GM19240 (cell line): ENCODE results near the gene SLIT3.

Source experiments
- DNase-seq: peaks from one replicate; pipeline ENCODE4 v3.0.0; 2011; ENCODE audit warnings: low spot score; ENCODE audit not compliant: insufficient read length

SLIT3 gene

GRCh38 chr5:168680395-168680794 lies 620.5 kb downstream of the SLIT3 start:
- no peak for DNase-seq

- DNase-seq: peak; percentile 52
Measured at GRCh38 chr5:168679515-168679920, 621.4 kb downstream of the SLIT3 start.

- no peak for DNase-seq
Measured at GRCh38 chr5:168676501-168676900, 624.4 kb downstream of the SLIT3 start.

- no peak for DNase-seq
Measured at GRCh38 chr5:168675883-168676408, 625.0 kb downstream of the SLIT3 start.

GRCh38 chr5:168674893-168675482 lies 626.0 kb downstream of the SLIT3 start:
- no peak for DNase-seq

GRCh38 chr5:168672888-168673287 lies 628.1 kb downstream of the SLIT3 start:
- DNase-seq: no peak

- no peak for DNase-seq
Measured at GRCh38 chr5:168672016-168672415, 628.9 kb downstream of the SLIT3 start.

GRCh38 chr5:168670881-168671575 lies 629.9 kb downstream of the SLIT3 start:
- no peak for DNase-seq

- no peak for DNase-seq
Measured at GRCh38 chr5:168669668-168670378, 631.1 kb downstream of the SLIT3 start.

GRCh38 chr5:168669156-168669555 lies 631.8 kb downstream of the SLIT3 start:
- no peak for DNase-seq

GRCh38 chr5:168668078-168668477 lies 632.9 kb downstream of the SLIT3 start:
- DNase-seq: no peak

- DNase-seq: no peak
Measured at GRCh38 chr5:168667301-168667840, 633.6 kb downstream of the SLIT3 start.

GRCh38 chr5:168666356-168666755 lies 634.6 kb downstream of the SLIT3 start:
- no peak for DNase-seq

- DNase-seq: no peak
Measured at GRCh38 chr5:168663276-168664004, 637.5 kb downstream of the SLIT3 start.

- no peak for DNase-seq
Measured at GRCh38 chr5:168661593-168662485, 639.1 kb downstream of the SLIT3 start.

GRCh38 chr5:168660691-168661090 lies 640.2 kb downstream of the SLIT3 start:
- DNase-seq: no peak

- no peak for DNase-seq
Measured at GRCh38 chr5:168659286-168659847, 641.6 kb downstream of the SLIT3 start.

GRCh38 chr5:168658394-168658793 lies 642.5 kb downstream of the SLIT3 start:
- no peak for DNase-seq

GRCh38 chr5:168656633-168657032 lies 644.3 kb downstream of the SLIT3 start:
- DNase-seq: no peak

- no peak for DNase-seq
Measured at GRCh38 chr5:168655316-168655715, 645.6 kb downstream of the SLIT3 start.
